ES-I3 (cell line): ENCODE results near the gene RADX.
"Not testable (repeated sequence)": the region's sequence is repeated elsewhere in the genome, so short reads cannot be mapped to it uniquely, and the experiment has no call there.

Source experiments
- H3K36me3 ChIP-seq: 2 replicates; pipeline ENCODE4 v1.6.1; 2013; ENCODE audit warnings: mild to moderate bottlenecking, low read length, control low read depth, moderate library complexity; ENCODE audit not compliant: insufficient read depth
- H3K4me1 ChIP-seq: 2 replicates; pipeline ENCODE4 v1.6.1; 2013; ENCODE audit warnings: mild to moderate bottlenecking, control low read depth, low read length; ENCODE audit not compliant: insufficient read depth
- H3K9ac ChIP-seq: 2 replicates; pipeline ENCODE4 v1.6.1; 2013; ENCODE audit warnings: low read depth, mild to moderate bottlenecking, low read length, moderate library complexity
- H3K9me3 ChIP-seq: 2 replicates; pipeline ENCODE4 v1.6.1; 2013; ENCODE audit warnings: mild to moderate bottlenecking, low read length, moderate library complexity; ENCODE audit not compliant: control insufficient read depth, insufficient read depth

RADX gene

DNA sequence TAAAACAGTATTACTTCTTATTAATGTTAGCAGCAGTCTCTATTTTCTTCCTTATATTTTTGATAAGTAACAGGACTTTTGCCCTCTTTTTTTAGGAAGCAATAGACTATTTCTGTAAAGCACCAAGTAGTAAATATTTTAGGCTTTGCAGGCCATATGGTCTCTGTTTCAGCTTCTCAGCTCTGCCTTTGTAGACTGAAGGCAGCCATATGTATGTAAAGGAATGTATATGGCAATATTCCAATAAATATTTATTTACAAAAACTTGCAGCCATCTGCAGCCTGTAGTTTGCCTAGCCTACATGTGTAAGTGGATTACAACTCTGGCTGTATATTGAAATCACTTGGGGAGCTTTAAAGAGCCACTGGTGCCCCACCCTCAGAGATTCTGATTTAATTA, 15.0 kb downstream of the RADX start:
- H3K4me1 ChIP-seq = no peaks in the 10 kb centered on the region
- H3K36me3 ChIP-seq = no peaks in the 10 kb centered on the region
- no peaks in the 10 kb centered on the region for H3K9me3 ChIP-seq

GRCh38 chrX:106631615-106632014, 19.8 kb downstream of the RADX start:
- no peaks in the 10 kb centered on the region for H3K36me3 ChIP-seq
- H3K9me3 ChIP-seq = no peaks in the 10 kb centered on the region
- no peak overlapping the region for H3K9ac ChIP-seq
- no peaks in the 10 kb centered on the region for H3K4me1 ChIP-seq

More for the DNA sequence above, 15.0 kb downstream of the RADX start:
- no peak overlapping the region for H3K9ac ChIP-seq

DNA sequence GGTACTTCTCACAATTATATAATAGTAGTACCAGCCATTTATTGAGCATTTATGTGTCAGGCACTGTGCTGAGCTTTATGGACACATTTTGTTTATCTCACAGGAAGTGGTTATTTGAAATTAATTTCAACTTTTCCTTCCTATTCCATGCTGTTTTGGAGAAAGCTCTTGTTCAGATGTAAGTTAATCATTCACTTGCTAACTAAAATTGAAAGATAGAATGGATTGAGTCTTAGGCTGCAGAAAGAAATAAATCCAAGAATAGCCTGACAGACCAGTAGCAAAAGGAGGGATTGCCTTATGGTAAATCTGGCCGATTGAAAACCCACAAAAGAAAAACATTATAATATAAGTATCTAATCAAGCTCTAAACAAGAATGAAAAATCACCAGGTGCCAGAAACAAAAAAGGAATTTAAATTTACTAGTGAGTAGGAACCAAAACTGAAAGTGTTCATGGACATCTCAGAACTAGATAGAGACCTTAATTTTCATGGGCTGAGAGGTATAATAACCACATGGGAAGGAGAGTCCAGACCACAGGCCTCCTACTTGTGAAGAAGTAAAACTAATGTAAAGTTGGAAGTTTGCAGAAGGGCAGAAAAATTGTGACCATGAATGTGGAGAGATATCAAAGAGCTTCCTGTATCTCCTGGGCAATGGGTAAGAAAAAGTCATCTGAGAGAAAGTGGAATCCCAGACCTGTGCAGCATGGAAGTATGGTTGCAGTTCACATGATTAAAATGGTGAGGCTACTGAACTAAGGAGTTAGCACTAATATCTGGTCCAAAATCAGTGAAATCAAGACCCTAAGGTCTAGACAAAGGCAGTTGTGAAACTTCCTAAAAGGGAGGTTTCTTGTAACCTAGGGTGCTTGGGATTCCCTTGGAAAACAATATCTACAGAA, 38.0 kb downstream of the RADX start:
- no peaks in the 10 kb centered on the region for H3K4me1 ChIP-seq
- H3K36me3 ChIP-seq = no peaks in the 10 kb centered on the region
- H3K9me3 ChIP-seq = no peaks in the 10 kb centered on the region
- H3K9ac ChIP-seq = no peak overlapping the region

- not testable (repeated sequence) for H3K9ac ChIP-seq, H3K4me1 ChIP-seq, H3K9me3 ChIP-seq, H3K36me3 ChIP-seq
Measured at GRCh38 chrX:106653625-106654024, 41.8 kb downstream of the RADX start.

GRCh38 chrX:106670631-106671030, 58.9 kb downstream of the RADX start:
- no peaks in the 10 kb centered on the region for H3K9me3 ChIP-seq
- no peaks in the 10 kb centered on the region for H3K36me3 ChIP-seq
- no peaks in the 10 kb centered on the region for H3K4me1 ChIP-seq
- no peak overlapping the region for H3K9ac ChIP-seq

GRCh38 chrX:106672527-106672926, 60.7 kb downstream of the RADX start:
- Histone ChIP-seq H3K9me3 (no peaks in the 10 kb centered on the region), H3K4me1 (no peaks in the 10 kb centered on the region; the same call in 1 of the 2 replicates), H3K9ac (no peak overlapping the region), H3K36me3 (no peaks in the 10 kb centered on the region)

GRCh38 chrX:106680716-106681115, 68.9 kb downstream of the RADX start:
- Histone ChIP-seq H3K4me1 (peaks cover 4% of the 10 kb centered on the region), H3K9me3 (no peaks in the 10 kb centered on the region), H3K36me3 (no peaks in the 10 kb centered on the region), H3K9ac (no peak overlapping the region)

DNA sequence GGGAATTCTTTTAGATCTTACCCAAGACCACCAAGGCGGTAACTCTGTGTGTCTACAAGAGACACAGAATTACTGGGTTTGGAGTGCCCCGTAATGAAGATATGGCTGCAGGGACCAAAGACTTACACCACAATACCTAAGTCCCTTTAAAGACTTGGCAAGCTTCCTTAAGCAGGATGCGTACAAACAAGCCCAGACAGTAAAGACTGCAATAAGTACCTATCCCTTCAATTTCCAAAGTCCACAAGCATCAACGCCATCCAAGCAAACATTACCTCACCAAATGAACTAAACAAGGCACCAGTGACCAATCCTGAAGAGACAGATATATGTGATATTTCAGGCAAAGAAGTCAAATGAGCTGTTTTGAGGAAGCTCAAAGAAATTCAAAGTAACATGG, 72.4 kb downstream of the RADX start:
- Histone ChIP-seq H3K4me1 (peaks cover 4% of the 10 kb centered on the region; the same call in 1 of the 2 replicates), H3K9me3 (no peaks in the 10 kb centered on the region), H3K36me3 (no peaks in the 10 kb centered on the region), H3K9ac (no peak overlapping the region)

DNA sequence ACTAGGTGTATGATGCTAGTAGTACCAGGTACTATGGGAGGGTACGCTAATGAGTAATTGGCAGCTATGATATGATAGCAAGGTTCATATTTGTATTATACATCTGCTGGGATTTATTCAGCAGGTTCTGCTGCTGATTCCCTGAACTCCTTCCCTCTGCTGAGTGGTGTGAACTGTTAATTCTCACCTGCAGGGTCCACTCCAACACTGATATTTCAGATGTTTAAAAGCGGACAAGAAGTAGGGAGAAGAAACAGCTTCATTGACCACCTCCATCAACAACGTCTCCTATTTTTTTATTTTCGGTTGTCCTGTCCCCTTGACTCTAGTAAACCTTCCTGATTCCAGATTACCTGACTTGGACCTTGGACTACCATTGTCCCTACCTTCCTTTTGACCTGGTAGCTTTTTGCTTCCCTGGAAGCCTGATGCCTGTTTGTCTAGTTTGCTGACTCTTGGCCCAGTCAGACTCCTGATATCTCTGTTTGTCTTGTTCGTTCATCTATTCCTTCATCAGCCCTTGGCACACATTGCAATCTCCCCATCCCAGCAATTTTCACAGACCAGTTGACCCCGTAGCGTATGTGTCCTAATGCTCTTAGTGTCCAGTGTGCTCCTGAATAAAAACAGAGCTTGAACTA, 80.8 kb downstream of the RADX start:
- Histone ChIP-seq H3K36me3 (no peaks in the 10 kb centered on the region), H3K4me1 (no peaks in the 10 kb centered on the region), H3K9me3 (no peaks in the 10 kb centered on the region), H3K9ac (no peak overlapping the region)

DNA sequence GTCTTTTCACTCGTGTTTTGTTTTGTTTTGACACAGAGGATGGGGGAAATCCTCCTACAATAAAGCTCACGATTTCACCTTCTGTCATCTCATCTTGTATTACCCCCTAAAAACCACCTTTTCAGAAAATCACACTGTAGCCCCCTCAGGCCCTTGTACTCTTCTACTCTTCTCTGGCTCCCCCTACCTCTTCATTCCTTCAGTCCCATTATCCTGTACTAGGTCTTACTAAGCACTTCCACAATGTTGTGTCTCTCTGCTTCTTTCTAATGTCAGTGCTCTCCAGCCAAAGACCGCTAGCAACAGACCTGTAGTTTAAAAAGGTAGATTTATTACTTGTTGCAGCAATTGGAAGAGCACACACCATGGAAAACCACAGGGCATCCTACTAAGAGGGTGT, 84.7 kb downstream of the RADX start:
- no peaks in the 10 kb centered on the region for H3K4me1 ChIP-seq
- no peaks in the 10 kb centered on the region for H3K36me3 ChIP-seq
- H3K9me3 ChIP-seq = no peaks in the 10 kb centered on the region
- H3K9ac ChIP-seq = no peak overlapping the region

DNA sequence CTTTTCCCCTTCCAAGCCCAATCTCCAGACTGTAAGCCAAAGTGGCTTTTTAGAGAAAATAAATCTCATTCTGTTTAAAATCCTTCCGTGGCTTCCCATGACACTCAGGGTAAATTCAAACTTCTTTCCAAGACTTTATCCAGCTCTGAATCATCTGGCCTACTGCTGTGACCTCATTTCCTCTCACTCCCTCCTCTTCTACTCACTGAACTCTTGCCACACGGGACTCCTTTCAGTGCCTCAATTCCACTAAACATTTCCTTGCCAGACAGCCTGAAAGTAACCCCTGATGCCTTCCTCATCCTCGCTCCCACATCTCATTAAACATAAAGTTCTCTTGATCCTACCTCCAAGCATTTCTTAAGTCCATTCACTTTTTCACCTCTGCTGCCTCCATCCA, 86.9 kb downstream of the RADX start:
- no peaks in the 10 kb centered on the region for H3K4me1 ChIP-seq
- H3K9me3 ChIP-seq = no peaks in the 10 kb centered on the region
- H3K36me3 ChIP-seq = no peaks in the 10 kb centered on the region
- H3K9ac ChIP-seq = no peak overlapping the region

GRCh38 chrX:106702636-106703035, 90.9 kb downstream of the RADX start:
- Histone ChIP-seq H3K9me3 (no peaks in the 10 kb centered on the region), H3K36me3 (no peaks in the 10 kb centered on the region), H3K9ac (no peak overlapping the region), H3K4me1 (no peaks in the 10 kb centered on the region)

DNA sequence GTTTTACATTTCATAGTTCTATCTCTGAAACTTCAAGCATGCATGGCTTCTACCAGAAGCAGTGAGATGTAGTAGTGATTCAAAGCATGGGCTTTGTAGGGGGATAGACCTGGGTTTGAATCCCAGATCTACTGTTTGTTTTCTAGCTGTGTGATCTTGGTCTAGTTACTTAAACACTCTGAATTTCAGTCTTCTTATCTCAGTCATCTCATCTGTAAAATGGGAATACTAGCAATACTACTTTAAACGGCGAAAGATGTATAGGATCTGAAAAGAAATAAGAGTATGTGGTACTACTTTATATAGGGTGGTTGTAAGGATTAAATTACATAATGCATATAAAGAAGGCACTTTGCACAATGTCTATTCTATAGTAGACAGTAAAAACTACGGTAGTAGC, 94.7 kb downstream of the RADX start:
- Histone ChIP-seq H3K9ac (no peak overlapping the region), H3K4me1 (no peaks in the 10 kb centered on the region), H3K36me3 (no peaks in the 10 kb centered on the region), H3K9me3 (no peaks in the 10 kb centered on the region)

- no peaks in the 10 kb centered on the region for H3K9me3 ChIP-seq
- no peaks in the 10 kb centered on the region for H3K4me1 ChIP-seq
- no peak overlapping the region for H3K9ac ChIP-seq
- no peaks in the 10 kb centered on the region for H3K36me3 ChIP-seq
Measured at GRCh38 chrX:106707771-106708454, 96.1 kb downstream of the RADX start.

DNA sequence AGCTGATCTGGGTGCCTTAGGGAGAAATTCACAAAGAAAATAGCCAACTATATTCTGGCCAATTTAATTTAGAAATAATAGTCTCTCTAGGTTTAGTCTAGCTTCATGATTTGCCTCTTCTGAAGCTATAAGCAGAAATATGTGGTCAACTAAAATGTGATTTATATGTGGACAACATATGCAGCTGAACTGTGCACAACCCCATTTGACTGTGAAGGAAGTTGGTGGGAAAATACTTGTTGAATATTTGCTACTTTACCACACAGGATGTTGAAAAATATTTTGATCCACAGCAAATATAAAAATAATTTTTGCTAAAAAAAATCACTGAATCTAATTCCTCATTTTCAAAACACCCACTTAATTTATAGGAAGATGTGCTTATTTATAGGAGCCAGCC, 99.0 kb downstream of the RADX start:
- H3K36me3 ChIP-seq = no peaks in the 10 kb centered on the region
- no peaks in the 10 kb centered on the region for H3K9me3 ChIP-seq
- H3K9ac ChIP-seq = no peak overlapping the region
- no peaks in the 10 kb centered on the region for H3K4me1 ChIP-seq
